ENCODE measurements around the gene SCAMP4.
A peak's percentile ranks its signal among the peaks of the same experiment; 100 is the strongest.
"Not testable (repeated sequence)": the region's sequence is repeated elsewhere in the genome, so short reads cannot be mapped to it uniquely, and the experiment has no call there.

Gene SCAMP4

GRCh38 chr19:1875646-1876495 is 29.3 kb upstream of the SCAMP4 start:
- Mint-ChIP-seq H3K27ac (peak overlapping the region; percentile 92), H3K9me3 (no peaks in the 10 kb centered on the region), H3K36me3 (ENCODE audit: low read depth) (peaks cover 1% of the 10 kb centered on the region)

GRCh38 chr19:1876496-1877279 is 28.5 kb upstream of the SCAMP4 start:
- Mint-ChIP-seq H3K4me1 (peaks cover 18% of the 10 kb centered on the region), H3K27ac (peak overlapping the region; percentile 42), H3K4me3 (peak overlapping the region; percentile 96)
- not testable (repeated sequence) for H3K27me3 Mint-ChIP-seq (ENCODE audit: low read depth, poor library complexity); H3K36me3 Mint-ChIP-seq (ENCODE audit: low read depth); DNase-seq; H3K9me3 Mint-ChIP-seq

More at GRCh38 chr19:1875646-1876495, 29.3 kb upstream of the SCAMP4 start:
- Mint-ChIP-seq H3K4me1 (peaks cover 18% of the 10 kb centered on the region), H3K27me3 (ENCODE audit: low read depth, poor library complexity) (no peaks in the 10 kb centered on the region), H3K4me3 (peak overlapping the region; percentile 96)
- DNase-seq, result peak; percentile 86
- no peak for TF ChIP-seq CTCF (IDR thresholded peaks at IDR 0.05)

GRCh38 chr19:1877280-1877660 is 27.9 kb upstream of the SCAMP4 start:
- not testable (repeated sequence) for H3K36me3 Mint-ChIP-seq (ENCODE audit: low read depth); H3K27ac Mint-ChIP-seq; H3K4me3 Mint-ChIP-seq; DNase-seq; H3K27me3 Mint-ChIP-seq (ENCODE audit: low read depth, poor library complexity); H3K9me3 Mint-ChIP-seq
- H3K4me1 Mint-ChIP-seq, result peaks cover 20% of the 10 kb centered on the region

GRCh38 chr19:1878583-1878982 is 26.6 kb upstream of the SCAMP4 start:
- H3K9me3 Mint-ChIP-seq; H3K27ac Mint-ChIP-seq; H3K27me3 Mint-ChIP-seq (ENCODE audit: low read depth, poor library complexity); H3K4me3 Mint-ChIP-seq; H3K36me3 Mint-ChIP-seq (ENCODE audit: low read depth); DNase-seq: not testable (repeated sequence)
- peaks cover 33% of the 10 kb centered on the region for H3K4me1 Mint-ChIP-seq

GRCh38 chr19:1879982-1880381 is 25.2 kb upstream of the SCAMP4 start:
- not testable (repeated sequence) for H3K36me3 Mint-ChIP-seq (ENCODE audit: low read depth); H3K4me3 Mint-ChIP-seq; H3K27me3 Mint-ChIP-seq (ENCODE audit: low read depth, poor library complexity); H3K9me3 Mint-ChIP-seq; H3K27ac Mint-ChIP-seq; DNase-seq
- peaks cover 32% of the 10 kb centered on the region for H3K4me1 Mint-ChIP-seq

GRCh38 chr19:1880611-1881392 is 24.4 kb upstream of the SCAMP4 start:
- Mint-ChIP-seq H3K9me3 (no peaks in the 10 kb centered on the region), H3K27ac (no peak overlapping the region), H3K36me3 (ENCODE audit: low read depth) (no peaks in the 10 kb centered on the region), H3K27me3 (ENCODE audit: low read depth, poor library complexity) (peaks cover 6% of the 10 kb centered on the region), H3K4me3 (no peak overlapping the region), H3K4me1 (peaks cover 27% of the 10 kb centered on the region)
- no peak for TF ChIP-seq CTCF (IDR thresholded peaks at IDR 0.05)
- DNase-seq, result no peak

GRCh38 chr19:1881393-1882088 is 23.7 kb upstream of the SCAMP4 start:
- peaks cover 27% of the 10 kb centered on the region for H3K4me1 Mint-ChIP-seq
- H3K9me3 Mint-ChIP-seq; H3K27me3 Mint-ChIP-seq (ENCODE audit: low read depth, poor library complexity): not testable (repeated sequence)

More at GRCh38 chr19:1881393-1882088, 23.7 kb upstream of the SCAMP4 start:
- not testable (repeated sequence) for H3K4me3 Mint-ChIP-seq; H3K27ac Mint-ChIP-seq; H3K36me3 Mint-ChIP-seq (ENCODE audit: low read depth); DNase-seq
